Mesothelial cell of epicardium (in vitro differentiated cells): Measurements from ENCODE around the gene RXRA. TPM values are rescaled to one million over a fixed set of nuclear protein-coding genes. Genes with fewer than 3 reads are reported as not detected.

Experiments
- DNase-seq, 2 experiments: peaks; one replicate each; pipeline ENCODE4 v3.0.0; 2021; ENCODE audit warnings: low spot score in 2 of 2; ENCODE audit not compliant: unreplicated experiment in 2 of 2
- H3K27ac Mint-ChIP-seq: 2 replicates; pipeline ENCODE4 v1.8.0; 2021; ENCODE audit warnings: mixed read lengths
- H3K27me3 Mint-ChIP-seq: 2 replicates; pipeline ENCODE4 v1.8.0; 2021; ENCODE audit warnings: low read depth, mixed read lengths
- H3K36me3 Mint-ChIP-seq: 2 replicates; pipeline ENCODE4 v1.8.0; 2021; ENCODE audit warnings: mixed read lengths
- H3K4me1 Mint-ChIP-seq: 2 replicates; pipeline ENCODE4 v1.8.0; 2021; ENCODE audit warnings: mixed read lengths
- H3K4me3 Mint-ChIP-seq: 2 replicates; pipeline ENCODE4 v1.8.0; 2021; ENCODE audit warnings: mild to moderate bottlenecking, moderate library complexity, mixed read lengths
- H3K9me3 Mint-ChIP-seq: 2 replicates; pipeline ENCODE4 v1.8.0; 2021; ENCODE audit warnings: mixed read lengths
- CTCF ChIP-seq: fragments of 200-600 bp; sonication (generic); IDR thresholded peaks from one replicate; pipeline ENCODE4 v1.5.0; 2021; ENCODE audit warnings: antibody characterized with exemption; ENCODE audit not compliant: unreplicated experiment
- total RNA-seq: library from RNA; stranded (reverse); gene quantifications from 3 replicates; pipeline ENCODE4 v1.2.1, GENCODE V29; 2021

The RXRA gene
- total RNA-seq, 1 donor from 2014 or later, result 45.0 TPM

- TF ChIP-seq CTCF, result no peak
Measured at GRCh38 chr9:134346151-134346550, 19.9 kb downstream of the RXRA start.

GRCh38 chr9:134346840-134347583 lies 20.8 kb downstream of the RXRA start:
- H3K36me3 Mint-ChIP-seq, result no peaks in the 10 kb centered on the region
- H3K27ac Mint-ChIP-seq, result no peak overlapping the region
- no peaks in the 10 kb centered on the region for H3K27me3 Mint-ChIP-seq
- TF ChIP-seq CTCF, result no peak
- no peak for DNase-seq
- H3K9me3 Mint-ChIP-seq, result no peaks in the 10 kb centered on the region
- H3K4me3 Mint-ChIP-seq, result no peak overlapping the region
- peaks cover 22% of the 10 kb centered on the region for H3K4me1 Mint-ChIP-seq

More at GRCh38 chr9:134346151-134346550, 19.9 kb downstream of the RXRA start:
- no peaks in the 10 kb centered on the region for H3K27me3 Mint-ChIP-seq
- H3K9me3 Mint-ChIP-seq, result no peaks in the 10 kb centered on the region
- H3K4me1 Mint-ChIP-seq, result peaks cover 15% of the 10 kb centered on the region
- H3K27ac Mint-ChIP-seq, result no peak overlapping the region
- no peak for DNase-seq
- no peak overlapping the region for H3K4me3 Mint-ChIP-seq
- H3K36me3 Mint-ChIP-seq, result no peaks in the 10 kb centered on the region

GRCh38 chr9:134347996-134348395 lies 21.7 kb downstream of the RXRA start:
- no peaks in the 10 kb centered on the region for H3K9me3 Mint-ChIP-seq
- no peak overlapping the region for H3K4me3 Mint-ChIP-seq
- no peak for DNase-seq
- H3K4me1 Mint-ChIP-seq, result peaks cover 22% of the 10 kb centered on the region
- no peaks in the 10 kb centered on the region for H3K27me3 Mint-ChIP-seq
- H3K27ac Mint-ChIP-seq, result no peak overlapping the region
- no peaks in the 10 kb centered on the region for H3K36me3 Mint-ChIP-seq
- no peak for TF ChIP-seq CTCF

GRCh38 chr9:134348404-134349155 lies 22.3 kb downstream of the RXRA start:
- Mint-ChIP-seq H3K36me3 (no peaks in the 10 kb centered on the region), H3K27ac (no peak overlapping the region), H3K27me3 (no peaks in the 10 kb centered on the region), H3K4me3 (no peak overlapping the region), H3K9me3 (no peaks in the 10 kb centered on the region), H3K4me1 (peaks cover 25% of the 10 kb centered on the region)
- TF ChIP-seq CTCF, result no peak
- no peak for DNase-seq

- Mint-ChIP-seq H3K27me3 (no peaks in the 10 kb centered on the region), H3K27ac (no peak overlapping the region), H3K9me3 (no peaks in the 10 kb centered on the region), H3K4me3 (no peak overlapping the region), H3K4me1 (peaks cover 32% of the 10 kb centered on the region), H3K36me3 (no peaks in the 10 kb centered on the region)
- no peak for TF ChIP-seq CTCF
- no peak for DNase-seq
Measured at GRCh38 chr9:134349936-134350335, 23.7 kb downstream of the RXRA start.
